ENCODE measurements around the gene MED8.

Gene MED8

GRCh38 chr1:43427941-43428340 is 38.3 kb upstream of the MED8 start:
- no peak overlapping the region for H3K4me3 ChIP-seq (ENCODE audit: control insufficient read depth in 1 of 7, extremely low read depth in 1 of 7, insufficient read depth in 4 of 7, low read depth in 2 of 7, low read length in 6 of 7)
- H3K9me3 ChIP-seq (ENCODE audit: control extremely low read depth in 1 of 5, control insufficient read depth in 4 of 5, insufficient read depth in 2 of 5, low read depth in 1 of 5, low read length in 4 of 5) = no peaks in the 10 kb centered on the region
- no peak for DNase-seq
- POLR2A ChIA-PET = interaction anchor here (1.0 kb wide), 1 partner anchor 10 kb away, joined by 4 read pairs; no protein-coding TSS in a partner anchor
- CTCF ChIA-PET = interaction anchor here (0.8 to 0.9 kb wide), 2 partner anchors 13 to 15 kb away, joined by 3 to 4 read pairs; no protein-coding TSS in a partner anchor
- H3K27me3 ChIP-seq (replicated peaks in 2 of 5; ENCODE audit: control insufficient read depth in 4 of 5, insufficient read depth in 5 of 5, low read length in 4 of 5) = no peaks in the 10 kb centered on the region
- H3K27ac ChIP-seq (ENCODE audit: insufficient read depth in 1 of 2, low read depth in 1 of 2, low read length in 2 of 2, poor library complexity in 1 of 2, severe bottlenecking in 2 of 2) = no peak overlapping the region
- H3K36me3 ChIP-seq (ENCODE audit: control insufficient read depth in 4 of 4, insufficient read depth in 4 of 4, low read length in 3 of 4) = peaks cover 20 to 100% (median 87%) of the 10 kb centered on the region in 4 experiments
- H3K4me1 ChIP-seq (ENCODE audit: control extremely low read depth in 1 of 4, control insufficient read depth in 4 of 4, insufficient read depth in 4 of 4, low read length in 3 of 4) = no peaks in the 10 kb centered on the region
- 100% methylated on average over 5 of the region's 9 CpGs for WGBS (ENCODE audit: insufficient coverage)

- DNase-seq = no peak
- Histone ChIP-seq H3K9me3 (ENCODE audit: control extremely low read depth in 1 of 5, control insufficient read depth in 4 of 5, insufficient read depth in 2 of 5, low read depth in 1 of 5, low read length in 4 of 5) (no peaks in the 10 kb centered on the region), H3K36me3 (ENCODE audit: control insufficient read depth in 4 of 4, insufficient read depth in 4 of 4, low read length in 3 of 4) (peaks cover 20 to 100% (median 85%) of the 10 kb centered on the region in 4 experiments), H3K4me3 (ENCODE audit: control insufficient read depth in 1 of 7, extremely low read depth in 1 of 7, insufficient read depth in 4 of 7, low read depth in 2 of 7, low read length in 6 of 7) (no peak overlapping the region), H3K4me1 (ENCODE audit: control extremely low read depth in 1 of 4, control insufficient read depth in 4 of 4, insufficient read depth in 4 of 4, low read length in 3 of 4) (no peaks in the 10 kb centered on the region), H3K27me3 (replicated peaks in 2 of 5; ENCODE audit: control insufficient read depth in 4 of 5, insufficient read depth in 5 of 5, low read length in 4 of 5) (no peaks in the 10 kb centered on the region), H3K27ac (ENCODE audit: insufficient read depth in 1 of 2, low read depth in 1 of 2, low read length in 2 of 2, poor library complexity in 1 of 2, severe bottlenecking in 2 of 2) (no peak overlapping the region)
- CTCF ChIA-PET = interaction anchor here (0.8 to 1.2 kb wide), 3 partner anchors 13 to 15 kb away, joined by 3 to 4 read pairs (median 4); no protein-coding TSS in a partner anchor
- WGBS (ENCODE audit: insufficient coverage) = 98% methylated on average over 13 of the region's 14 CpGs
- POLR2A ChIA-PET = no interaction called here
Observed at GRCh38 chr1:43427524-43427923, 37.9 kb upstream of the MED8 start.

- no peaks in the 10 kb centered on the region for H3K27me3 ChIP-seq (replicated peaks in 2 of 5; ENCODE audit: control insufficient read depth in 4 of 5, insufficient read depth in 5 of 5, low read length in 4 of 5)
- 87% methylated on average over 11 of the region's 11 CpGs for WGBS (ENCODE audit: insufficient coverage)
- H3K27ac ChIP-seq (ENCODE audit: insufficient read depth in 1 of 2, low read depth in 1 of 2, low read length in 2 of 2, poor library complexity in 1 of 2, severe bottlenecking in 2 of 2) = no peak overlapping the region
- H3K36me3 ChIP-seq (ENCODE audit: control insufficient read depth in 4 of 4, insufficient read depth in 4 of 4, low read length in 3 of 4) = peaks cover 19 to 99% (median 82%) of the 10 kb centered on the region in 4 experiments
- no peak for DNase-seq
- CTCF ChIA-PET = interaction anchor here (0.8 to 1.2 kb wide), 2 partner anchors 12 to 28 kb away, joined by 3 to 4 read pairs; partner anchors contain the start of gene HYI
- POLR2A ChIA-PET = interaction anchor here (0.5 kb wide), 1 partner anchor 56 kb away, joined by 4 read pairs; no protein-coding TSS in a partner anchor
- no peak overlapping the region for H3K4me3 ChIP-seq (ENCODE audit: control insufficient read depth in 1 of 7, extremely low read depth in 1 of 7, insufficient read depth in 4 of 7, low read depth in 2 of 7, low read length in 6 of 7)
- no peaks in the 10 kb centered on the region for H3K9me3 ChIP-seq (ENCODE audit: control extremely low read depth in 1 of 5, control insufficient read depth in 4 of 5, insufficient read depth in 2 of 5, low read depth in 1 of 5, low read length in 4 of 5)
- no peaks in the 10 kb centered on the region for H3K4me1 ChIP-seq (ENCODE audit: control extremely low read depth in 1 of 4, control insufficient read depth in 4 of 4, insufficient read depth in 4 of 4, low read length in 3 of 4)
Observed at GRCh38 chr1:43426221-43426620, 36.6 kb upstream of the MED8 start.

GRCh38 chr1:43425045-43425444 is 35.4 kb upstream of the MED8 start:
- CTCF ChIA-PET = interaction anchor here (0.9 kb wide), 1 partner anchor 205 kb away, joined by 3 read pairs; no protein-coding TSS in a partner anchor
- no peak overlapping the region for H3K27ac ChIP-seq (ENCODE audit: insufficient read depth in 1 of 2, low read depth in 1 of 2, low read length in 2 of 2, poor library complexity in 1 of 2, severe bottlenecking in 2 of 2)
- WGBS (ENCODE audit: insufficient coverage) = 100% methylated on average over 3 of the region's 4 CpGs
- H3K4me1 ChIP-seq (ENCODE audit: control extremely low read depth in 1 of 4, control insufficient read depth in 4 of 4, insufficient read depth in 4 of 4, low read length in 3 of 4) = no peaks in the 10 kb centered on the region
- no peak for DNase-seq
- POLR2A ChIA-PET = interaction anchor here (0.7 kb wide), 1 partner anchor 17 kb away, joined by 3 read pairs; no protein-coding TSS in a partner anchor
- H3K4me3 ChIP-seq (ENCODE audit: control insufficient read depth in 1 of 7, extremely low read depth in 1 of 7, insufficient read depth in 4 of 7, low read depth in 2 of 7, low read length in 6 of 7) = no peak overlapping the region
- no peaks in the 10 kb centered on the region for H3K9me3 ChIP-seq (ENCODE audit: control extremely low read depth in 1 of 5, control insufficient read depth in 4 of 5, insufficient read depth in 2 of 5, low read depth in 1 of 5, low read length in 4 of 5)
- H3K36me3 ChIP-seq (ENCODE audit: control insufficient read depth in 4 of 4, insufficient read depth in 4 of 4, low read length in 3 of 4) = peaks cover 26 to 99% (median 82%) of the 10 kb centered on the region in 4 experiments
- no peaks in the 10 kb centered on the region for H3K27me3 ChIP-seq (replicated peaks in 2 of 5; ENCODE audit: control insufficient read depth in 4 of 5, insufficient read depth in 5 of 5, low read length in 4 of 5)

- no peak for DNase-seq
- Histone ChIP-seq H3K27ac (ENCODE audit: insufficient read depth in 1 of 2, low read depth in 1 of 2, low read length in 2 of 2, poor library complexity in 1 of 2, severe bottlenecking in 2 of 2) (no peak overlapping the region), H3K36me3 (ENCODE audit: control insufficient read depth in 4 of 4, insufficient read depth in 4 of 4, low read length in 3 of 4) (peaks cover 28 to 99% (median 83%) of the 10 kb centered on the region in 4 experiments), H3K9me3 (ENCODE audit: control extremely low read depth in 1 of 5, control insufficient read depth in 4 of 5, insufficient read depth in 2 of 5, low read depth in 1 of 5, low read length in 4 of 5) (no peaks in the 10 kb centered on the region), H3K4me1 (ENCODE audit: control extremely low read depth in 1 of 4, control insufficient read depth in 4 of 4, insufficient read depth in 4 of 4, low read length in 3 of 4) (no peaks in the 10 kb centered on the region), H3K27me3 (replicated peaks in 2 of 5; ENCODE audit: control insufficient read depth in 4 of 5, insufficient read depth in 5 of 5, low read length in 4 of 5) (no peaks in the 10 kb centered on the region), H3K4me3 (ENCODE audit: control insufficient read depth in 1 of 7, extremely low read depth in 1 of 7, insufficient read depth in 4 of 7, low read depth in 2 of 7, low read length in 6 of 7) (no peak overlapping the region)
- ChIA-PET POLR2A (interaction anchor here (0.9 kb wide), 1 partner anchor 56 kb away, joined by 3 read pairs; the partner anchor contains the start of gene ELOVL1), CTCF (no interaction called here)
- WGBS (ENCODE audit: insufficient coverage) = 97% methylated on average over 22 of the region's 23 CpGs
Observed at GRCh38 chr1:43423672-43424550, 34.3 kb upstream of the MED8 start.

- no peak overlapping the region for H3K4me3 ChIP-seq (ENCODE audit: control insufficient read depth in 1 of 7, extremely low read depth in 1 of 7, insufficient read depth in 4 of 7, low read depth in 2 of 7, low read length in 6 of 7)
- no peaks in the 10 kb centered on the region for H3K27me3 ChIP-seq (replicated peaks in 2 of 5; ENCODE audit: control insufficient read depth in 4 of 5, insufficient read depth in 5 of 5, low read length in 4 of 5)
- no peak overlapping the region for H3K27ac ChIP-seq (ENCODE audit: insufficient read depth in 1 of 2, low read depth in 1 of 2, low read length in 2 of 2, poor library complexity in 1 of 2, severe bottlenecking in 2 of 2)
- H3K36me3 ChIP-seq (ENCODE audit: control insufficient read depth in 4 of 4, insufficient read depth in 4 of 4, low read length in 3 of 4) = peaks cover 31 to 99% (median 81%) of the 10 kb centered on the region in 4 experiments
- DNase-seq = no peak
- CTCF ChIA-PET = no interaction called here
- no peaks in the 10 kb centered on the region for H3K4me1 ChIP-seq (ENCODE audit: control extremely low read depth in 1 of 4, control insufficient read depth in 4 of 4, insufficient read depth in 4 of 4, low read length in 3 of 4)
- POLR2A ChIA-PET = no interaction called here
- H3K9me3 ChIP-seq (ENCODE audit: control extremely low read depth in 1 of 5, control insufficient read depth in 4 of 5, insufficient read depth in 2 of 5, low read depth in 1 of 5, low read length in 4 of 5) = no peaks in the 10 kb centered on the region
- WGBS (ENCODE audit: insufficient coverage) = 98% methylated on average over 16 of the region's 16 CpGs
Observed at GRCh38 chr1:43422995-43423671, 33.5 kb upstream of the MED8 start.
